Stimulated activated CD4-positive, alpha-beta T cell treated with anti-CD3 and anti-CD28 coated beads, TNF-alpha, amount 100 ng/mL, for 4 hours (primary cell): ENCODE data around the gene NFATC2.

Experiments used
- DNase-seq, 3 experiments: peaks; one replicate each; pipeline ENCODE4 v3.0.0-alpha.2; 2020; ENCODE audit warnings: low read depth in 3 of 3

NFATC2 gene

GRCh38 chr20:51514836-51515235 is 27.7 kb downstream of the NFATC2 start:
- DNase-seq, result no peak

GRCh38 chr20:51514249-51514648 is 28.3 kb downstream of the NFATC2 start:
- DNase-seq, result no peak

GRCh38 chr20:51513545-51513944 is 29.0 kb downstream of the NFATC2 start:
- no peak for DNase-seq

- no peak for DNase-seq
These were observed 29.9 kb downstream of the NFATC2 start for GRCh38 chr20:51512645-51513044.

- DNase-seq, result no peak
These were observed 30.5 kb downstream of the NFATC2 start for GRCh38 chr20:51511861-51512619.

- no peak for DNase-seq
These were observed 31.4 kb downstream of the NFATC2 start for GRCh38 chr20:51510936-51511605.

- DNase-seq, result no peak
These were observed 32.4 kb downstream of the NFATC2 start for GRCh38 chr20:51510169-51510568.

GRCh38 chr20:51509208-51509607 is 33.3 kb downstream of the NFATC2 start:
- no peak for DNase-seq

GRCh38 chr20:51508780-51509179 is 33.7 kb downstream of the NFATC2 start:
- DNase-seq, result no peak

- no peak for DNase-seq
These were observed 34.4 kb downstream of the NFATC2 start for GRCh38 chr20:51508158-51508557.

- no peak for DNase-seq
These were observed 35.1 kb downstream of the NFATC2 start for GRCh38 chr20:51507216-51508036.

- no peak for DNase-seq
These were observed 35.8 kb downstream of the NFATC2 start for GRCh38 chr20:51506527-51507215.

- DNase-seq, result no peak
These were observed 37.0 kb downstream of the NFATC2 start for GRCh38 chr20:51505566-51505965.

- DNase-seq, result no peak
These were observed 39.1 kb downstream of the NFATC2 start for GRCh38 chr20:51503376-51503775.

- DNase-seq, result peak in 1 of 3 experiments; percentile 24
These were observed 41.6 kb downstream of the NFATC2 start for GRCh38 chr20:51500936-51501335.

- DNase-seq, result peak in 1 of 3 experiments; percentile 41
These were observed 42.2 kb downstream of the NFATC2 start for GRCh38 chr20:51500311-51500710.

- no peak for DNase-seq
These were observed 43.6 kb downstream of the NFATC2 start for GRCh38 chr20:51498765-51499540.

GRCh38 chr20:51497542-51498467 is 44.7 kb downstream of the NFATC2 start:
- DNase-seq, result peak in 2 of 3 experiments; percentile 21 to 44

GRCh38 chr20:51496964-51497363 is 45.6 kb downstream of the NFATC2 start:
- DNase-seq, result no peak
